Measurements from ENCODE around the gene PKD1L1.

PKD1L1 gene

GRCh38 chr7:47734949-47735291 lies 213.3 kb downstream of the PKD1L1 start:
- Histone ChIP-seq H3K27me3 (ENCODE audit: insufficient read depth, low read length) (no peaks in the 10 kb centered on the region), H2AFZ (ENCODE audit: low read length, unreplicated experiment) (no peak overlapping the region), H3K79me2 (ENCODE audit: control insufficient read depth, insufficient read depth, low read length, unreplicated experiment) (no peaks in the 10 kb centered on the region)

DNA sequence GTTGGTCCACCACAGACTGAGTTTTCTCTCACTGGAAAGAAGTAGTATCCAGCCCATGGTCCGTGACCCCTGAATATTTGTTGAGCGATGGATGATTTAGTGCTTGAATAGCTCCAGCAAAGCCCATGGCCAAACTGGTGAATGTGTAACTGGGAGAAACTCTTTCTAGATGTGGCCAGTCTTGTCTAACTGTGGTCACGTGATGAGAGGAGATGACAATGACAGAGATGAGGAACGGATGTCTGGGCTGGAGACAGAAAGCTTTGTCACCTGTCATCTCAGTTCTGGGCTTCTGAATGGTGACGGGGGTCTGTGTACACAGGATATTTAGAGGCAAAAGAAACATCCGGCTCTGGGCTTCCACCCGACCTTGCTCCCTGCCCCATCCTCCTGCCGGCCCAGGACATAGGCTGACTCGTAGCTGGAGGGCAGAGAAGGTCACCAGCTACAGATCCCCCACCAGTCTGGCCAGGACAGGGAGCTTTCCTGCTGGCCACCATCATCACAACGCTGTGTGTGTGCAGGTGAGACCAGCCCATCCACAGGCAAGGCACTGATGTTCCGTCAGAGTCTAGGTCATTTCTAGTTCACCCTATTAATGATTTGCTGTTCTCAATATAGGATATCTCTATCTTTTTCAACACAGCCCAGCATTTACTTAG lies 213.8 kb downstream of the PKD1L1 start:
- Histone ChIP-seq H3K79me2 (ENCODE audit: control insufficient read depth, insufficient read depth, low read length, unreplicated experiment) (no peaks in the 10 kb centered on the region), H3K4me3 (ENCODE audit: low read depth, low read length) (no peak overlapping the region), H3K4me1 (ENCODE audit: control insufficient read depth, insufficient read depth, low read length, unreplicated experiment) (no peaks in the 10 kb centered on the region), H3K27ac (ENCODE audit: low read depth, low read length) (no peak overlapping the region), H3K27me3 (ENCODE audit: insufficient read depth, low read length) (no peaks in the 10 kb centered on the region), H3K36me3 (ENCODE audit: insufficient read depth, low read length) (no peaks in the 10 kb centered on the region), H2AFZ (ENCODE audit: low read length, unreplicated experiment) (no peak overlapping the region)

More at GRCh38 chr7:47734949-47735291, 213.3 kb downstream of the PKD1L1 start:
- Histone ChIP-seq H3K36me3 (ENCODE audit: insufficient read depth, low read length) (no peaks in the 10 kb centered on the region), H3K27ac (ENCODE audit: low read depth, low read length) (no peak overlapping the region), H3K4me3 (ENCODE audit: low read depth, low read length) (no peak overlapping the region), H3K4me1 (ENCODE audit: control insufficient read depth, insufficient read depth, low read length, unreplicated experiment) (no peaks in the 10 kb centered on the region)

DNA sequence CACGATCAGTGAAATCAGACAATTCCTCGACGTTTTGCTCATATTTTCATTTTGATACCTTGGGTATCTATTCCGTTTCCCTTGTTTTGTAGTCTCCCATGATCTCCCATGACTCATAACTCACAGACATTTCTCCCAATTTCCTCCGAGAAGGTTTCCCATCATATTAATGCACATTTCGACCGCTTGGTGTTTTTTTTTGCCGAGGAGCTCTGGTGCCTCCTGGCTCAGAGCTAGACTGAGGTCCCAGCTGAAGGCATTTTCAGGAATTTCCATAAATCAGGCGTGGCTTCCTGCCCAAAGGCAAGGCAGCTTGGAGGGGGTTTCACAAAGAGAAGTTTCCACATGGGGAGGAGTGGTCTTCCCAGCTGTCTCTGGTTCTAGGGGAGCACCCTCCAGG lies 218.1 kb downstream of the PKD1L1 start:
- no peaks in the 10 kb centered on the region for H3K27me3 ChIP-seq (ENCODE audit: insufficient read depth, low read length)

DNA sequence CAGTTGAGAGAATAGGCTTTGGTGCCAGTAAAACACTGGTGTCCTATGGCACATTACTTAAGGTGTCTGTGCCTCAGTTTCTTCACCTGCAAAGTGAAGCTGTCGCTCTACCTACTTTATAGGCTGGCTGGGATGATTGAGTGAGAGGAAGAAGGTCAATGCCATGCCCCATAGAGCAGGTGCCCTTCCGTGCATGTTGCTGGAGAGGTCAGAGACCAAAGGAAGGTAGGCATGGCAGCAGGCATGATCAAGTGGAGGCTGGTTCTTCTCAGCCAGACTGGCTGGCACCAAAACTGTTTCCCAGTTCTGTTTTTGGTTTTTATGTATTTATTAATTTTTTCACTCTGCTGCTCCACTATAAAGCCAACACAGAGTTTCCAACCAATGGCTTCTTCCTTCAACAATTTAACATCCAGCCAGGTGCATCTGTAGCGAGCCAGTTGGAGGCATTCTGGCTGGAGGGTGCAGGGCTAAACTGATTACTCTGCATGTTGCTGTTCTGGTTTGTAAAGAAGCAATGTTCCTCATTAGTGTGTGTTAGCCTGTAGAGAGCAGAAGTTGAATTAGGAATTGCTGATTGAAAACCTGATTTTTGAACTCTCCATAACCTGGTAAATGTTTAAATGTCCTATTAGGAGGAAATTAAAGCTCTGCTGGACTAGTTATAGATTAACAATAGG lies 222.1 kb downstream of the PKD1L1 start:
- no peaks in the 10 kb centered on the region for H3K79me2 ChIP-seq (ENCODE audit: control insufficient read depth, insufficient read depth, low read length, unreplicated experiment)
- H3K27me3 ChIP-seq (ENCODE audit: insufficient read depth, low read length), result no peaks in the 10 kb centered on the region
- H3K4me1 ChIP-seq (ENCODE audit: control insufficient read depth, insufficient read depth, low read length, unreplicated experiment), result peaks cover 16% of the 10 kb centered on the region

More for the DNA sequence above, 218.1 kb downstream of the PKD1L1 start:
- Histone ChIP-seq H3K79me2 (ENCODE audit: control insufficient read depth, insufficient read depth, low read length, unreplicated experiment) (no peaks in the 10 kb centered on the region), H2AFZ (ENCODE audit: low read length, unreplicated experiment) (no peak overlapping the region), H3K4me1 (ENCODE audit: control insufficient read depth, insufficient read depth, low read length, unreplicated experiment) (peaks cover 4% of the 10 kb centered on the region), H3K4me3 (ENCODE audit: low read depth, low read length) (no peak overlapping the region), H3K27ac (ENCODE audit: low read depth, low read length) (no peak overlapping the region), H3K36me3 (ENCODE audit: insufficient read depth, low read length) (no peaks in the 10 kb centered on the region)

DNA sequence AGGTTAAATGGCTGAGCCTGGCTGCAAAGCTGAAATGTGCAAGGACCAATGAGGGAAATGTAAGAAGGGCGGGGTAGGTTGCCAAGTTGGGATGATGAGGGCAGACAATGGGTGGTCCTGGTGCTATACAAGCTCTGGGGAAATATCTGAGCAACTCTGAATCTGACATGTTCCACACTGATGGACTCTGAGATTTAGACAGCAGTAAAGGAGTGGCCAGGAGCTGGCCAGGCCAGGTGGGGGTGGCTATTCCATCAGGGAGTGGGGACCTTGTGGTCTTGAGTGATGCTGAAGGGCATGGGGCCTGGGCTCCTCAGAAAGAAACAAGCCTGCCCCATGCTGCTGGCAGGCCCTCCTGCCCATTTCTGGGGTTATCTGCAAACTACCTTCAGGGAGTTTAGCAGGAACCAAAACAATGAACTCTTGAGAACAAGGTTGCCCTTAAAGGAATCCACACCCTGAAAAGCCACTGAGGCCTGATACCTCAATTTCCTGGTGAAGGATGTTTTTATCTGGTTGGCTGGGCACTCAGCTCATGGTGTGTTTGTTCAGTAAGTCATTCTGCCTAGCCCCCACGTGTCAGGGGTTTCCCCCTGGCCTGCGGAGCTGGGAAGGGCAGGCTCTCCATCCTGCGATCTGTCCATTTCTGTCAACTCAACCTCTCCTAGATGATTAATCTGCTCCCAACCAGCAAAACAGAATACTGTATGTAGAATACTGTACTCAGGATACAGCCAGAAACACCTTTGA lies 223.1 kb downstream of the PKD1L1 start:
- Histone ChIP-seq H3K27ac (ENCODE audit: low read depth, low read length) (no peak overlapping the region), H3K4me1 (ENCODE audit: control insufficient read depth, insufficient read depth, low read length, unreplicated experiment) (peaks cover 16% of the 10 kb centered on the region), H3K27me3 (ENCODE audit: insufficient read depth, low read length) (no peaks in the 10 kb centered on the region), H2AFZ (ENCODE audit: low read length, unreplicated experiment) (no peak overlapping the region), H3K4me3 (ENCODE audit: low read depth, low read length) (no peak overlapping the region), H3K36me3 (ENCODE audit: insufficient read depth, low read length) (no peaks in the 10 kb centered on the region), H3K79me2 (ENCODE audit: control insufficient read depth, insufficient read depth, low read length, unreplicated experiment) (no peaks in the 10 kb centered on the region)

More for the DNA sequence above, 222.1 kb downstream of the PKD1L1 start:
- no peak overlapping the region for H3K27ac ChIP-seq (ENCODE audit: low read depth, low read length)
- no peaks in the 10 kb centered on the region for H3K36me3 ChIP-seq (ENCODE audit: insufficient read depth, low read length)
- no peak overlapping the region for H3K4me3 ChIP-seq (ENCODE audit: low read depth, low read length)
- no peak overlapping the region for H2AFZ ChIP-seq (ENCODE audit: low read length, unreplicated experiment)

Measured in ACC112 (cell line).